Stimulated activated CD8-positive, alpha-beta memory T cell treated with anti-CD3 and anti-CD28 coated beads, Interleukin-12 subunit alpha, Interleukin-12 subunit beta, amount 100 ng/mL, for 24 hours (primary cell): Measurements from ENCODE around the gene PFDN1.

ENCODE experiments used
- DNase-seq: peaks from one replicate; pipeline ENCODE4 v3.0.0-alpha.2; 2020; ENCODE audit errors: extremely low read depth

The PFDN1 gene

GRCh38 chr5:140328036-140328764 lies 25.3 kb upstream of the PFDN1 start:
- no peak for DNase-seq

- DNase-seq, result no peak
These were observed 24.7 kb upstream of the PFDN1 start for GRCh38 chr5:140327589-140327988.

GRCh38 chr5:140325486-140325885 lies 22.6 kb upstream of the PFDN1 start:
- DNase-seq, result no peak

GRCh38 chr5:140324617-140325241 lies 21.8 kb upstream of the PFDN1 start:
- no peak for DNase-seq

- no peak for DNase-seq
These were observed 21.2 kb upstream of the PFDN1 start for GRCh38 chr5:140324041-140324600.

- no peak for DNase-seq
These were observed 20.1 kb upstream of the PFDN1 start for GRCh38 chr5:140322751-140323731.

GRCh38 chr5:140321796-140322195 lies 18.9 kb upstream of the PFDN1 start:
- no peak for DNase-seq

GRCh38 chr5:140319833-140320232 lies 16.9 kb upstream of the PFDN1 start:
- no peak for DNase-seq

GRCh38 chr5:140318792-140319191 lies 15.9 kb upstream of the PFDN1 start:
- no peak for DNase-seq

GRCh38 chr5:140317859-140318258 lies 15.0 kb upstream of the PFDN1 start:
- no peak for DNase-seq

GRCh38 chr5:140312791-140313189 lies 9.9 kb upstream of the PFDN1 start:
- DNase-seq, result no peak

- no peak for DNase-seq
These were observed 9.3 kb upstream of the PFDN1 start for GRCh38 chr5:140312067-140312790.

- DNase-seq, result no peak
These were observed 8.1 kb upstream of the PFDN1 start for GRCh38 chr5:140311011-140311467.

GRCh38 chr5:140310434-140310833 lies 7.5 kb upstream of the PFDN1 start:
- DNase-seq, result no peak

GRCh38 chr5:140309706-140310249 lies 6.9 kb upstream of the PFDN1 start:
- DNase-seq, result no peak

- DNase-seq, result no peak
These were observed 2.6 kb upstream of the PFDN1 start for GRCh38 chr5:140305471-140305870.

- no peak for DNase-seq
These were observed 1.1 kb upstream of the PFDN1 start for GRCh38 chr5:140303966-140304365.

GRCh38 chr5:140301136-140301535 lies 1.8 kb downstream of the PFDN1 start:
- no peak for DNase-seq

GRCh38 chr5:140299056-140299455 lies 3.8 kb downstream of the PFDN1 start:
- DNase-seq, result no peak

GRCh38 chr5:140298183-140298601 lies 4.7 kb downstream of the PFDN1 start:
- DNase-seq, result no peak

- no peak for DNase-seq
These were observed 5.6 kb downstream of the PFDN1 start for GRCh38 chr5:140297283-140297682.
